ENCODE measurements around the gene NEK9.

Gene NEK9

DNA sequence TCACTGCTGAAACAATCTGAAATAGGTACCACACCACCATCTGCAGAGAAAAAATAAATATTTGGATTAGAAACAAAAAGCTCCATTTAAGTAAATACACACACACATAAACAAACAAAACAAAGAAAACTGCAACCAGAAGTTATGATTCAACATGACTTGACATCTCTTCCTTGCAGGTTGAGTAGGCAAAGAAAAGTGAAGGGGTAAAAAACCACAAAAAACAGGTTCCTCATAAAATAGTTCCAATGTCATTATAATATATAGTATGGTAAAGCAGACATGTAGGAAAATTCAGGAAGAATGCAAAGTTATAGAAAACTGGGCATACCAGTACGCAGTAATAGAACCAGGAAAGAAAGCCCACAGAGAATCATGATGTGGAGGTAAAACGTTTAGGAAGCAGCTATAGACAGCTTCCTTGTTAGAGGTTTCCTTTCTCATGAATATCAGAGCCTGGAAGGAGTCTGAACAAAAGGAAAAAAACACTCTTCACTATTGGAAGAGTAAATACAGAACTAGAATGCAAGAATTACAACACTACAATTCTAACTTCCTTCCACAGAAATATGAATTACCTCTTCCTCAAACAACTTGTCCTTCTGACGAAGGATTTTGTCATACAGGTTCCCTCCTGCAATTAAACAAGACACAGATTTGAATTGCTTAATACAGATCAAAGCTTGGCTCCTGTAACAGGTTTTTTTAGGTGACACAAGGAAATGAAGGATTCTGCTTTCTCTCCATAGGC lies 6.1 kb downstream of the NEK9 start:
- in situ Hi-C loops (cut with HindIII; ENCODE audit: low sequenced_read_pairs) = no loop called here

DNA sequence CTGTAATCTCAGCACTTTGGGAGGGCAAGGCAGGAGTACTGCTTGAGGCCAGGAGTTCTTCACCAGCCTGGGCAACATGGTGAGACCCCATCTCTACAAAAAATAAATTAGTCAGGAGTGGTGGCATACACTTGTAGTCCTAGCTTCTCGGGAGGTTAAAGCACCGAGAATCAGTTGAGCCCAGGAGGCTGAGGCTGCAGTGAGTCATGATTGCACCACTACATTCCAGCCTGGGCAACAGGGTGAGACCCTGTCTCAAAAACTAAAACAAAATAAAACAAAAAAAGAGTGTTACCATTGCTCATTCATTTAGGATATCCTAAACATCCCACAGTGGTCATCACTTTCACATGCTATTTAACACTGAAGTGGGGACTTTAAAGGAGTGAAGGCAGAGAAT lies 7.8 kb downstream of the NEK9 start:
- in situ Hi-C loops (cut with HindIII; ENCODE audit: low sequenced_read_pairs) = no loop called here

DNA sequence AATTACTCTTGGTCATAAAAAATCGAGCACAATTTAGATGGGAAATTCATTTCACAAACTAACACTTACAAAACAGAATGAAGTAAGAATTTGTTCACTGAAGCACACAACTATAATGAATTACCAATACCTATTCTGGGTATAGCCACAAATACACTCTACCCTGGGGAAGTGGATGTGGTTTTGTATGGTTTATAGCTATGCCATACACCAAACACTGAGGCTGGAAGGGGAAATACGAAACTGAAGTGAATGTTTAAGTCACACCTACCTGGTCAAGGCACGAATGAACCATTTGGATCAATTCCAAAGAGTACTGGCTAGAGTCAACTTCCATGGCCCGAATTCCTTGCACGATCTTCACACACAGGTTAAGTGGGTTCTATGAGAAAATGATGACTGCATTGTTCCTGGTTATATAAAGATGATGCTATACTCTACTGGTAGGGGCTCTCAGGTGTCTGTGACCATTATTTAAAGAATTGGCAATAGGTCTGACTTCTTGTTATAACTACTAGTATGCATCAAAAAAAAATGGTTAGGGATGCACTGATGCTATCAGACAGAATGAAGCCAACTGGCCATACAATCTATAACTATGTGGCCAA lies 12.8 kb downstream of the NEK9 start:
- in situ Hi-C loops (cut with HindIII; ENCODE audit: low sequenced_read_pairs) = no loop called here

DNA sequence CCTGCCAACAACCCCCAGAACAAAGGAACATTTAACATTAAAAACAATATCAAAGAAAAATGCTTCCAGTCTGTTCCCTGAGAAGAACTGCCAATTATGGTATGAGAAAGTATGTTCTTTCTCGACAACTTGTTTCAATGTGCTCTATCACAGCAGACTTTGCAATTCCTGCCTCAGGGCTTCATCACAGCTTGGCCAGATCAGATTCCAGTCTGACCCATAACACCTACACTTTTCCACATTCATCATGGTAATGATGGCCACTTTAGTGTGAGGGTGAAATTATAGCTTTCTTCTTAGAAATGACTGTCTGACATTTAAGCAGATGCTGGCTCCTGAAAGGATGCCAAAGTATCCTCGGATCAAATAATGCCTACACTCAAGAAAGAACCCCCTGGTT lies 17.0 kb downstream of the NEK9 start:
- in situ Hi-C loops (cut with HindIII; ENCODE audit: low sequenced_read_pairs) = no loop called here

DNA sequence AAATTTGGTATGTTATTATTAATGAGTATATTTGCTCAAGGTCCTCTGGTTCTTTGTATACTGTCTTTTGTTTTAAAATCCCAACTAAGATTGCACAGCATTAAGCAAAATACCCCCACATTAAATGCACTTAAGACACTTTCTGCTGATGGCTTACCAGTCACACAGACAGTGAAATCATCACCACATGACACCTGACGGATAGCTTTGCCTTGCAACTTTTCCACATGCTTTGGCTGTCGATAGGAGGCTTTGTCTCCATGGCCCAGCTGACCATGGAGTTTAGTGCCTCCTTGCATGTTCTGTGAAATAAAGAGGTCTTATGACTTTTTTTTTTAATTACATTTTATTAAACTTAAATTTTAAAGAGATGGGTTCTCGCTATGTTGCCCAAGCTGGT lies 19.7 kb downstream of the NEK9 start:
- in situ Hi-C loops (cut with HindIII; ENCODE audit: low sequenced_read_pairs) = no loop called here

DNA sequence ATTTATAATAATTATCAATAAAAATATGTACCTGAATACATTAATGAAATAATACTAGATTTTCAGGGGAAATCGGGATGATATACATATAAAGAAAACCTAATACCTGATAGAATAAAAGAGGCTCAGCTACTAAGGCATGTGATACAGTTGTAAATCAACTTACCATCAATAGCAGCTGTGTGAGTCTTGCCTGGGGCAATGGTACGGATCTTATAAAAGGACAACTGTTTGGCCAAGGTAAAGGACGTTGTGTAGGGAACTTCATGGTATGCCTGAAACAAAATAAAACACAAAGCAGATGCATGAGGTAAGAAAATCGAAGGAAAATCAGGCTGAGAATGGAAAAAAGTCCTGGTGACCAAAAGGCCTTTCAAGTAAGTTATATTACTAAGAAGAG lies 25.4 kb downstream of the NEK9 start:
- in situ Hi-C loops (cut with HindIII; ENCODE audit: low sequenced_read_pairs) = no loop called here

DNA sequence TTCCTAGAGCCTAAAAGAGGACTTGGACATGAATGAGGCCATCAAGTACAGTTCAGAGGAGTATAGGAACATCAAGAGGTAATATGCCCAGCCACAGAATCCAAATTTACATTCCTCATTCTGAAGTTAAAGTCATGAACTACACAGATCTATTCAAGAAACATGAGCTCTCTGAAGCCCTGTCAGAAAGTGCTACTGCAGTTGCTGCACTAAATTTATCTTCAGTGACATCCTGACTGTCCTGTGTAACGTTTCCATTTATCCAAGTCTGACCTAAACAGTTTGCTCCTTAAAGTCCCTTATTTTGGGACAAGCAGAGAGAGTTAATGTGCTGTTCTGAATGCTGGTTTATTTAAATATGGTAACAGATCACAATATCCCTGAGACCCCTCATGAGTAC lies 28.2 kb downstream of the NEK9 start:
- in situ Hi-C loops (cut with HindIII; ENCODE audit: low sequenced_read_pairs) = no loop called here

DNA sequence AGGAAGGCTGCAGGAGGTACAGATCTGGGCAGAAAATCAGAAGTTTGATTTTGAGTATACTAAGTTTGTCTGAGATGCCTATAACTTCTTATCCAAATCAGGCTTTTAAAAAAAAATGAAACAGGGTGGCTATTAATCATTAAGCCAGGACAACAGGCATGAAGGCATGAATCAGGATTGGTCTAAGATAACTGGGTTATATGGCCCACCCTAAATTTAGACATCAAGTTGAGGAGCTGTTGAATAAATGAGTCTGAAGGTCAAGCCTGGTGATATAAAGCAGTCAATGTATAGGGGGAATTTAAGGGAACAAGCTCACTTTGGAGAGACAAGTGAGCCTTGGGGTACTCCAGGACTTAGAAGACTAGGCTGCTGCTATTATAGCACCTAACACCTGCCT lies 28.6 kb downstream of the NEK9 start:
- in situ Hi-C loops (cut with HindIII; ENCODE audit: low sequenced_read_pairs) = no loop called here

DNA sequence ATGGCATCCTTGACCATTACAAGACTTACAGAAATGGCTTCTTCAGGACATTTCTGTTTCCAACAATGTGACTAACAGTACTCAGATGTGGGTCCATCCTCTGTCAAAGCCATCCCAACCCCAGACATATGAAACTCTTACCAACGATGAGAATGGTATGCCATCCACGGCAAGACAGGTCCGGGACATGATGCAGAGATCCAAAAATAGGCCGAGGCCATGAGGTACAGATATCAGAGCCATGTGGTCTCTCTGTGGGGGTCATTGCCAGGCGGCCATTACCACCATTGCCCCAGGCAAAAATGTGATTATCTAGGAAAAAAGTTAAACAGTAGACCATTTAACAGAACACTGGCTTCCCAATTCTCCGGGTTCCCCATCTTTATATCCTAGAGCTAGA lies 29.9 kb downstream of the NEK9 start:
- in situ Hi-C loops (cut with HindIII; ENCODE audit: low sequenced_read_pairs) = no loop called here

DNA sequence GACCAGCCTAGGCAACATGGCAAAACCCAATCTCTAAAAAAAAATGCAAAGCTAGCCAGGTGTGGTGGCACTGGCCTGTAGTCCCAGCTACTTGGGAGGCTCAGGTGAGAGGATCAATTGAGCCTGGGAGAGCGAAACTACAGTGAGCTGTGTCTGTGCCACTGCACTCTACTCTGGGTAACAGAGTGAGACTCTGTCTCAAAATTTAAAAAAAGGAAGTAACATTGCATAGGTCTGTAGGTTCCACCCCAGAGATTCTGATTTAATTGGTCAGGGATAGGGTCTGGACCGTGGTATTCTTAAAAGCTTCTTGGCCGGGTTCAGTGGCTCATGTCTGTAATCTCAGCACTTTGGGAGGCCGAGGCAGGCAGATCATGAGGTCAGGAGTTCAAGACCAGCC lies 31.2 kb downstream of the NEK9 start:
- in situ Hi-C loops (cut with HindIII; ENCODE audit: low sequenced_read_pairs) = no loop called here

DNA sequence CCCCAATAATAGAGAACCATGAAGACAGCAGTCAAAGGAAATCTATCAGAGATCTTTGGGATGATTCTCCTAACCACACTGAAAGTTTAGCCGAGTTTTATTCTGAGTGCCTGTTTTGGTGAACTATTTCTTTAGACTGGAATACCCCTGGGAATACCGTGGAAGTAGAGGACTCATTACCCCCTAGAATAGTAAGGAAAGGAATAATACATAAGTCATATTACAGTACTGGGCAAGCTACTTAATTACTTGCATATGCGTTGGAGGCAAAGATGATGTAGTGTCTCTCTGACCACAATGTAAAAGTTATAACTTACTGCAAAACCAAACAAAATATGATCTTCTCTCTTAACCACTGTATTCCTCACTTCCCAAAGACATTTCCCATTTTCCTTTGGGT lies 32.0 kb downstream of the NEK9 start:
- in situ Hi-C loops (cut with HindIII; ENCODE audit: low sequenced_read_pairs) = no loop called here

DNA sequence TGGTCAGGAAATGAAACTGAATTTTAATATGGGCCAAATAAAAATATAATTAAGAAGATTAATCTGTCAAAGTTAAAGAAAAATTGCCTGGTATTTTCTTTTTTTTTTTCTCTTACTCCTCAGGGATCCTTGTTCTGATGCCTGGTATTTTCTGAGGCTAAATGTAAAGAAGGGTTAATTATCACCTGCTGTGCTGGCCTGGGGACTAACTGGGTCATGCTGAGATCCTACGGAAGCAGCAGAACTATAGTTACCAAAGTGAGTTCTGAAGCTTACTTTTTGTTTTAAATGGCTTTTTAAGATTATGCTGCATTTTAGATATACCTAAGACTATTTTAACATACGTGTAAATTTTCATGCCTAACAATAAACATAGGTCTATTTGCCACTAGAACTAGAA lies 34.1 kb downstream of the NEK9 start:
- in situ Hi-C loops (cut with HindIII; ENCODE audit: low sequenced_read_pairs) = no loop called here

DNA sequence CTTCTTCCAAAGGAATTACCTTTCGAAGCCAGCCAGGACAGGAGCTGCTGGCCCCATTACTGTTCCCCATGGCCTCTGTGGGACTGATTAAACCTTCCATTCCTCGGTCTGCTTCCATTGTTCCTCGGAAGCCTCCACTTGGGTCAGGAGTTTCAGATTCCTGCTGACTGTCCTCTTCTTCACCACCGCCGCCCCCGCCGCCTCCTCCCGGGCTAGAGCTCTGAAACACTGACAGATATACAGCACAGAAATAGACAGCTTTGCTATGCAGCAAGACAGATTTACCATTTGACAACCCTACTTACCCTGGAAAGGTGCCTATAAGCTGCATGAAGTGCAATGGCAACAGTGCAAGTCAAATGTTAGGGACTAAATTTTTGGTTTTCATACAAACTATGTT lies 35.6 kb downstream of the NEK9 start:
- in situ Hi-C loops (cut with HindIII; ENCODE audit: low sequenced_read_pairs) = no loop called here

DNA sequence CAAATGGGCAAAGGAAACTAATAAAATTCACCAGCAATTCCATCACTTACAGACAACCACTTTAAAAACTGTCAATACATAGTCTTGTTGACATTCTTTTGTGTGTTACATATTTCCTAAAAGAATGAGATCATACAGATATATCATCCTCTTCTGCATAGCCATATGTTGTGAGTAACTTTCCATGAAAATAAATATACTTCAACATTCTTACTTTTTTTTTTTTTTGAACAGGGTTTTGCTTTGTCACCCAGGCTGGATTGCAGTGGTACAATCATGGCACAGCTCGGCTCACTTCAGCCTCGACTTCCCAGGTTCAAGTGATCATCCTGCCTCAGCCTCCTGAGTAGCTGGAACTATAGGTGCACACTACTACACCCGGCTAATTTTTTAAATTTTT lies 36.5 kb downstream of the NEK9 start:
- in situ Hi-C loops (cut with HindIII; ENCODE audit: low sequenced_read_pairs) = no loop called here

DNA sequence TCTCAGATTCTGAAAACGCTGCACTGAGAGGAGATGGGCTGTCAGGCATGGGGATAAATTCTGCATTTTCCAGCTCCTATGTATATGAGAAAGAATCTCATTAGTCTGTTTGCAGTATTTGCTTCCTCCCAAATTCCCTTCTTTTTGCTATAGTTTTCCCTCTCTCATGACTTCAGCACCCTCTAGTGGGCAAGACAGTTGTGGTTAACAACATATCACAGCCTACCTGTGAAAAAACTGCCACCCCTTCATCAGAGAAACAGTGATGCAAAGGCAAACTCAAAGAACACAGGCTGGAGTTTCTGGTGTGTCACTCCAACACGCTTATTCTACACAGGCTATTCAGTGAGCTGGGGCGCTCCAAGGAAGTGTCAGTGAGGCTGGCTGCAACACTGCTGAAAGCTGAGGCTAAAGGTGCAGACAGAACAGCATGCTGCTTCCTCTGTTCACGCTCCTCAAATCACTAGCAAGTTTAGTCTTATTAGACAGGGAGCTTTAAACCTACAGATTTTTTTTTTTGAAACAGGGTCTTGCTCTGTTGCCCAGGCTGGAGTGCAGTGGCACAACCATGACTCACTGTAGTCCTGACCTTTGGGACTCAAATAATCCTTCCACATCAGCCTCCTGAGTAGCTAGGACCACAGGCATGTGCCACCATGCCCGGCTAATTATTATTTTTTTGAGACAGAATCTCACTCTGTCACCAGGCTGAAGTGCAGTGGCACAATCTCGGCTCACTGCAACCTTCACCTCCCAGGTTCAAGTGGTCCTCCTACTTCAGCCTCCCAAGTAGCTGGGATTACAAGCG lies 38.1 kb downstream of the NEK9 start:
- in situ Hi-C loops (cut with HindIII; ENCODE audit: low sequenced_read_pairs) = no loop called here

DNA sequence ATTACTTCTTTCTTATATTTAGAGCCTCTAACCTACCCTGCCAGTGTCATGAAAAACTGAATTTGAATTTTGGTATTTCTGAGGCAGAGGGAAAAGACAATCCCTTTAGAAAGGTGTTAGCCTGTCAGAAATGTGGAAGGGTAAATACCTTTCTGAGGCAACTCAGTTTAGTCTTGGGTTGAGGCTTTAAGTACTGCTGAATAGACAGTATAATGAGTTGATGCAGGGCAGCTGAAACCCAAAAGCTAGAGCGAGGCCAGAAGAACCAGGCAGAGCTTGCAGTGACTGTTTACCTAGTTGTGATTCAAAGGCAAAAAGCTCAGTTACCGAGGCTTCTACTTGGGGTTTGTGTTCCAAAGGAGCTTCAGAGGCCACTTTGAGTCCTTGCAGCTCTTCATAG lies 38.7 kb downstream of the NEK9 start:
- in situ Hi-C loops (cut with HindIII; ENCODE audit: low sequenced_read_pairs) = no loop called here

DNA sequence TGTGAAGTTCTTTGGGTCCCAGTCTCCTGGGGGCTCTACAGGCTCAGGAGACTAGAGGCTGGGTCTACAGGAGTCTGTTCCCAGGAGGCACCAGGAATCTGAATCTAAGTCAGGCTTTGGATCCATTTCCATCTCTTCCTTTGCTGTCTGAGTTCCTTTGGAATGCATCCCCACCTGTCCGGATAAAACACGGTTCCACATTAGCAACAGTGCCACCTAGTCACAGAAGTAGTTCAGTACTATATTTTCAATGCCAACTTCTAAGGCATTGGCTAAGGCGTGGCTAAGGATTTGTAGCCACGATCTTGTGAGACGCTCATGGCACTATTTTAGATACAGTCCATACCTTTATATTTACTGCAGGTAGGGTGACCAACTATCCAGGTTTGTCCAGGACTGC lies 42.3 kb downstream of the NEK9 start:
- in situ Hi-C loops (cut with HindIII; ENCODE audit: low sequenced_read_pairs) = no loop called here

DNA sequence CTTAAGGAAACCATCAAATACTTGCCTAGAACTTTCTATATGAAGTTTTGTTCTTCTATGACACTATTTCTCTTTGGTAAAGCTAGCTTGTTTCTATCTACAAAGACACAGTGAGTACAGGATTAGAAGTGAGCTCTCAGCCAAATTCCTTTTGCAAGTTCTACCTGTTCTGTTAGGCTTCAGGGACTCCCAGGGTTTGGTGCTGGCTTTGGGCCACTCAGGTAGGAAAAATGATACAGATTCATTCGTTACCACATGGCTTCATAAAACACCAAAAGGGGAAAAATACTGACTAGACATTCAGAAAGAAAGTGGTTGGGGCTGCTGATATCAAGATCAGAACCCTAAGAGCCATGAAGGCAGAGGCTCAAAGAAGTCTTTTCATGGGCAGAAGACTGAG lies 43.6 kb downstream of the NEK9 start:
- in situ Hi-C loops (cut with HindIII; ENCODE audit: low sequenced_read_pairs) = no loop called here

DNA sequence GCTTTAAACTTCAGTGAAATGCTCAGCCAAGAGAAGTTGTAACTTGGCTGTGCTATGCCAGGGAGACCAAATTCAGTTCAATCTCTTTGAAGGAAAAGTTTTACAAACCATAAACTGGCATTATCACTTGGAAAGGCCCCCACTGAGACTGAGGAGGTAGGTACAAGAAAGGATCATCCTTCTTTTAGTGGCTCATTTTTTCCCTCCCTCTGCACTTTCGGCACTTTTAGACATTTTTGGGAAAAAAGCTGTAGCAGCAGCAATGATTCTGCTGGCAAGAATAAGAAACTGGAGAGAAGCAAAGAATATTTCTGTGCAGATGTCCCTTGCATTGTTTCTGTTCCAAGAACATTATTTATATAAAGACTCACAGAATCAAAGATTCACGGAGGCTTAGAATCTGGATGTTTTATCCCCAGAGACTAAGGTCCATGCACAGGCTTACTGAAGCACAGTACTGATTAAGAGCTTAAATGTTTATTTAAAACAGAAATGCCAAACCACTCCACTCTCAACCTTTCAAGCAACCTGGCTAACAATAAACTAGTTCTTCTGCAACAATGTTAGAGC lies 45.1 kb downstream of the NEK9 start:
- in situ Hi-C loops (cut with HindIII; ENCODE audit: low sequenced_read_pairs) = no loop called here

DNA sequence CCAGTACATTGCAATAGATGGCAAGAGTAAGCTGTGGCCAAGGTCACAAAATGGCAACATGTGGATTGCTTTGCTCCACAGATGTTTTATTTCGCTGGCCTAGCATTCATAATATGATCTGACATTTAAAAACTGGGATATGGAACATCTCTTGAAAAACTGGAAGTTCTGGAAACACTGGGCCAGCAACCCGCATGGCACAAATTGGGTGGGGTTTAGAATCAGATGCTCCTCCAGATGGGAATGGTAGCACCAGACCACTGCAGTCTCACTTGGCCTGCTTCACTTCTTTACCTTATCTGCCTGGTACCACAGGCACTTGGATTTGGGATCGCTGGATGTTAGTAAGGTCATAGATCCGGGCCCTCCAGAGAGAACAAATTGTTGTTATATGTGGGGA lies 47.3 kb downstream of the NEK9 start:
- in situ Hi-C loops (cut with HindIII; ENCODE audit: low sequenced_read_pairs) = no loop called here

DNA sequence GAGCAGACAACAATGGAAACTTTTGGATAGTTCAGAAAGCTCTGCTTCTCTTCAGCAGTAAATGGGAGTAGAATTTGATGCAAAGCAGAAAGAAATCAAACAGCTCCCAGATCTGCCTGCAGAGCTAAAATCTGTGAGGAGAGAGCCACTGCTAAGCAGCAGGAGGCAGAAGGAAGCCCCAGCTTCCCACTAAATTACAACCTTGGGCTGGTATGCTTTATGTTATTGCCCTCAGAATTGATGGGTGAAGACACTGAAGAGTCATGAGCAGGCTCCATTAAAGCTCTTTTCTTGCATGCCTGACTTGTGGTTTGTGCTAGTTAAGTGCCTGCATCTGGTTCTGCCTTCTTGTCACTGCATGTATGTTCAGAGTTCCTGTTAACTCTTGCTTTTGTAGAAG lies 49.1 kb downstream of the NEK9 start:
- in situ Hi-C loops (cut with HindIII; ENCODE audit: low sequenced_read_pairs) = no loop called here

DNA sequence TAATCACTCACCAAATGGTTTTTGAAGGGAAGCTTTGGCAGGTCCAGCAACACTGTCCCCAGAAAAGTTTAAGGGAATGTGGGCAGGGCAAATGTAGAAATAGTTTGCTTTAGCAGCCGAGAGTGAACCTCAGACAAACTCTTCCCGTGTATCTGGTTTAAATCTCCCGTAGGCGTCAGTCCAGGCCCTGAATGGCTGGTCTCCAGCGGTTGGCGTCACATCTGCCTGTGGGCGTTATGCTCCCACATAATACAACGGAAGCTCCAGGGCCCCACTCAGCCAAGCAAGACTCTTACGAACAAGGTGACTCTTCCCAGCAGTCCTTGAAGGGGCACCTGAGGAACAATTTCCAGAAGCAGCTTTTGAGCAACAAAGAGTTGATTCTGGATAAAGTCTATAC lies 56.5 kb downstream of the NEK9 start:
- in situ Hi-C loops (cut with HindIII; ENCODE audit: low sequenced_read_pairs) = no loop called here

Measured in DLD1 (cell line).